DMS53 (cell line): ENCODE results near the gene KCNIP1.

Source experiments
- DNase-seq: peaks from one replicate; lab custom pipeline; 2025; lab: John Stamatoyannopoulos, UW

KCNIP1 gene

GRCh38 chr5:170642066-170642735 lies 138.4 kb downstream of the KCNIP1 start:
- DNase-seq, result no peak

- no peak for DNase-seq
Measured at GRCh38 chr5:170642776-170643436, 139.1 kb downstream of the KCNIP1 start.

- DNase-seq, result no peak
Measured at GRCh38 chr5:170643591-170643990, 139.8 kb downstream of the KCNIP1 start.

GRCh38 chr5:170644501-170644900 lies 140.7 kb downstream of the KCNIP1 start:
- no peak for DNase-seq

GRCh38 chr5:170648541-170648940 lies 144.7 kb downstream of the KCNIP1 start:
- no peak for DNase-seq

GRCh38 chr5:170650850-170651249 lies 147.0 kb downstream of the KCNIP1 start:
- no peak for DNase-seq

GRCh38 chr5:170651604-170652277 lies 147.9 kb downstream of the KCNIP1 start:
- DNase-seq, result peak; percentile 29

GRCh38 chr5:170655476-170655875 lies 151.7 kb downstream of the KCNIP1 start:
- DNase-seq, result no peak

GRCh38 chr5:170655920-170656319 lies 152.1 kb downstream of the KCNIP1 start:
- no peak for DNase-seq

- no peak for DNase-seq
Measured at GRCh38 chr5:170656346-170656745, 152.5 kb downstream of the KCNIP1 start.

- no peak for DNase-seq
Measured at GRCh38 chr5:170660531-170660930, 156.7 kb downstream of the KCNIP1 start.

- no peak for DNase-seq
Measured at GRCh38 chr5:170662966-170663365, 159.1 kb downstream of the KCNIP1 start.

GRCh38 chr5:170678811-170679210 lies 175.0 kb downstream of the KCNIP1 start:
- no peak for DNase-seq

GRCh38 chr5:170681013-170681433 lies 177.2 kb downstream of the KCNIP1 start:
- DNase-seq, result peak; percentile 22

- no peak for DNase-seq
Measured at GRCh38 chr5:170691657-170692056, 187.8 kb downstream of the KCNIP1 start.

GRCh38 chr5:170693701-170694100 lies 189.9 kb downstream of the KCNIP1 start:
- DNase-seq, result no peak

- no peak for DNase-seq
Measured at GRCh38 chr5:170694911-170695310, 191.1 kb downstream of the KCNIP1 start.

- no peak for DNase-seq
Measured at GRCh38 chr5:170697031-170697430, 193.2 kb downstream of the KCNIP1 start.

- no peak for DNase-seq
Measured at GRCh38 chr5:170700503-170700902, 196.7 kb downstream of the KCNIP1 start.

GRCh38 chr5:170701334-170701733 lies 197.5 kb downstream of the KCNIP1 start:
- DNase-seq, result no peak

GRCh38 chr5:170704417-170705192 lies 200.8 kb downstream of the KCNIP1 start:
- DNase-seq, result no peak

- DNase-seq, result no peak
Measured at GRCh38 chr5:170709640-170710039, 205.8 kb downstream of the KCNIP1 start.
